GM19395 (cell line): ENCODE results near the gene GRIPAP1.

Experiments
- ATAC-seq: cut with Tn5 transposase; IDR thresholded peaks from one replicate; pipeline ENCODE4 v1.9.1; 2021; ENCODE audit warnings: mild to moderate bottlenecking, moderate library complexity; ENCODE audit not compliant: unreplicated experiment

Gene GRIPAP1

GRCh38 chrX:48960291-48960690 is 41.8 kb downstream of the GRIPAP1 start:
- ATAC-seq = no peak

GRCh38 chrX:48958635-48959094 is 43.4 kb downstream of the GRIPAP1 start:
- no peak for ATAC-seq

GRCh38 chrX:48957827-48958634 is 44.0 kb downstream of the GRIPAP1 start:
- ATAC-seq = peak; percentile 86

- ATAC-seq = peak; percentile 42
These were observed 44.6 kb downstream of the GRIPAP1 start, which contains the start of gene OTUD5 for GRCh38 chrX:48957477-48957826. Gene OTUD5, minus strand, starts transcription at chrX:48957607. Its CDS starts 37 bp downstream, at chrX:48957570.

- ATAC-seq = no peak
These were observed 45.2 kb downstream of the GRIPAP1 start for GRCh38 chrX:48956728-48957414.

- ATAC-seq = no peak
These were observed 53.5 kb downstream of the GRIPAP1 start for GRCh38 chrX:48948589-48948988.

GRCh38 chrX:48945517-48946348 is 56.3 kb downstream of the GRIPAP1 start:
- peak; percentile 64 for ATAC-seq

GRCh38 chrX:48942895-48943294 is 59.2 kb downstream of the GRIPAP1 start:
- ATAC-seq = no peak

- no peak for ATAC-seq
These were observed 61.6 kb downstream of the GRIPAP1 start for GRCh38 chrX:48940404-48940955.

- ATAC-seq = no peak
These were observed 62.4 kb downstream of the GRIPAP1 start for GRCh38 chrX:48939524-48940228.

GRCh38 chrX:48938721-48939425 is 63.2 kb downstream of the GRIPAP1 start:
- peak; percentile 61 for ATAC-seq

- peak; percentile 55 for ATAC-seq
These were observed 64.8 kb downstream of the GRIPAP1 start for GRCh38 chrX:48937054-48937907.

- ATAC-seq = no peak
These were observed 65.5 kb downstream of the GRIPAP1 start for GRCh38 chrX:48936429-48937053.

GRCh38 chrX:48935301-48935670 is 66.8 kb downstream of the GRIPAP1 start:
- ATAC-seq = no peak

GRCh38 chrX:48934581-48935300 is 67.3 kb downstream of the GRIPAP1 start:
- no peak for ATAC-seq

GRCh38 chrX:48933757-48934156 is 68.3 kb downstream of the GRIPAP1 start:
- no peak for ATAC-seq

- no peak for ATAC-seq
These were observed 74.2 kb downstream of the GRIPAP1 start for GRCh38 chrX:48927736-48928382.
